ENCODE measurements around the gene U2SURP. TPM values are rescaled to one million over a fixed set of nuclear protein-coding genes. Genes with fewer than 3 reads are reported as not detected.

The U2SURP gene
- polyA plus RNA-seq, 1 donor = 201 TPM

GRCh38 chr3:143100451-143100850 lies 99.1 kb downstream of the U2SURP start:
- DNase-seq = no peak

- no peak for DNase-seq
Observed at GRCh38 chr3:143101792-143102381, 100.5 kb downstream of the U2SURP start.

GRCh38 chr3:143103652-143104051 lies 102.3 kb downstream of the U2SURP start:
- DNase-seq = no peak

- DNase-seq = no peak
Observed at GRCh38 chr3:143105170-143105569, 103.8 kb downstream of the U2SURP start.

- DNase-seq = no peak
Observed at GRCh38 chr3:143109861-143110260, 108.5 kb downstream of the U2SURP start.

Other genes with a start within 250 kb of the U2SURP start
- gene PCOLCE2, start 112.5 kb upstream of the U2SURP start, polyA plus RNA-seq (ENCODE audit: insufficient read length) = 6.0 TPM
- 0.68 TPM for gene PAQR9, start 37.9 kb upstream of the U2SURP start, polyA plus RNA-seq (ENCODE audit: insufficient read length)
- gene CHST2, start 118.2 kb downstream of the U2SURP start, polyA plus RNA-seq (ENCODE audit: insufficient read length) = 19.6 TPM

All from left kidney (tissue), 2 donors.